Neural cell (in vitro differentiated cells): ENCODE data around the gene AFF1. TPM values are rescaled to one million over a fixed set of nuclear protein-coding genes. Genes with fewer than 3 reads are reported as not detected.

Experiments used
- H2AFZ ChIP-seq: fragments of 200-600, 300-800 bp; sonication (generic), shearing (Covaris generic); 2 replicates; pipeline ENCODE4 v1.6.0; 2014; ENCODE audit warnings: low read depth, mild to moderate bottlenecking, antibody characterized with exemption, low read length, moderate library complexity
- H3F3A ChIP-seq: fragments of 200-600 bp; shearing (Covaris generic); 2 replicates; pipeline ENCODE4 v1.6.1; 2016; ENCODE audit warnings: mild to moderate bottlenecking, moderate library complexity, mixed read lengths, antibody characterized with exemption, low read length; ENCODE audit not compliant: insufficient read depth, poor library complexity, severe bottlenecking
- H3K27ac ChIP-seq: fragments of 200-600, 300-800 bp; sonication (generic), shearing (Covaris generic); 2 replicates; pipeline ENCODE4 v1.5.1; 2014; ENCODE audit warnings: mild to moderate bottlenecking, low read length, moderate library complexity
- H3K27me3 ChIP-seq: fragments of 300-800, 200-600 bp; sonication (generic), shearing (Covaris generic); 2 replicates; pipeline ENCODE4 v1.6.0; 2014; ENCODE audit warnings: mild to moderate bottlenecking, low read depth, low read length, moderate library complexity; ENCODE audit not compliant: insufficient read depth
- H3K36me3 ChIP-seq: fragments of 300-800, 200-600 bp; sonication (generic), shearing (Covaris generic); 2 replicates; pipeline ENCODE4 v1.5.1; 2014; ENCODE audit warnings: mild to moderate bottlenecking, antibody characterized with exemption, low read length, moderate library complexity; ENCODE audit not compliant: insufficient read depth
- H3K4me2 ChIP-seq: fragments of 300-800, 200-600 bp; sonication (generic), shearing (Covaris generic); 2 replicates; pipeline ENCODE4 v1.6.0; 2014; ENCODE audit warnings: mild to moderate bottlenecking, low read length
- H3K4me3 ChIP-seq: fragments of 300-800, 200-600 bp; sonication (generic), shearing (Covaris generic); 2 replicates; pipeline ENCODE4 v1.5.1; 2014; ENCODE audit warnings: mild to moderate bottlenecking, low read length, moderate library complexity
- H3K79me2 ChIP-seq: fragments of 200-600 bp; shearing (Covaris generic); replicated peaks from 2 replicates; pipeline ENCODE4 v1.6.0; 2014; ENCODE audit warnings: mild to moderate bottlenecking, low read length, moderate library complexity; ENCODE audit not compliant: insufficient read depth
- H3K9ac ChIP-seq: fragments of 300-800, 200-600 bp; sonication (generic), shearing (Covaris generic); 2 replicates; pipeline ENCODE4 v1.6.1; 2016; ENCODE audit warnings: mild to moderate bottlenecking, low read length, mixed read lengths
- H3K9me2 ChIP-seq: fragments of 200-600 bp; shearing (Covaris generic); 2 replicates; pipeline ENCODE4 v1.6.1; 2016; ENCODE audit warnings: mild to moderate bottlenecking, low read length, mixed read lengths; ENCODE audit not compliant: insufficient read depth
- H3K9me3 ChIP-seq: fragments of 200-600, 300-800 bp; sonication (generic), shearing (Covaris generic); 2 replicates; pipeline ENCODE4 v1.6.1; 2016; ENCODE audit warnings: mild to moderate bottlenecking, mixed run types, low read length, moderate library complexity, mixed read lengths
- H4K20me1 ChIP-seq: fragments of 200-600 bp; shearing (Covaris generic); 2 replicates; pipeline ENCODE4 v1.6.1; 2016; ENCODE audit warnings: mild to moderate bottlenecking, mixed run types; ENCODE audit not compliant: insufficient read depth
- EP300 ChIP-seq: fragments of 450-650 bp; conservative IDR thresholded peaks from 2 replicates; pipeline ENCODE4 v1.6.1; 2014; ENCODE audit warnings: antibody characterized with exemption, mild to moderate bottlenecking, moderate library complexity; ENCODE audit not compliant: poor library complexity, severe bottlenecking
- EZH2 ChIP-seq: fragments of 200-600, 300-800 bp; shearing (Covaris generic), sonication (generic); IDR thresholded peaks from 2 replicates; pipeline ENCODE4 v1.6.1; 2014; ENCODE audit warnings: antibody characterized with exemption, low read length, borderline replicate concordance, mild to moderate bottlenecking; ENCODE audit not compliant: insufficient read depth, poor library complexity, severe bottlenecking
- MXI1 ChIP-seq: fragments of 450-650 bp; conservative IDR thresholded peaks from 2 replicates; pipeline ENCODE4 v1.6.1; 2014; ENCODE audit warnings: antibody characterized with exemption, mild to moderate bottlenecking; ENCODE audit not compliant: poor library complexity, severe bottlenecking
- POLR2AphosphoS5 ChIP-seq: IDR thresholded peaks from 2 replicates; pipeline ENCODE4 v1.6.1; 2012
- RAD21 ChIP-seq: fragments of 450-650 bp; conservative IDR thresholded peaks from 2 replicates; pipeline ENCODE4 v1.6.1; 2014; ENCODE audit warnings: antibody characterized with exemption, mild to moderate bottlenecking, moderate library complexity
- REST ChIP-seq: IDR thresholded peaks from 2 replicates; pipeline ENCODE4 v1.6.1; 2012; ENCODE audit warnings: borderline replicate concordance
- SMC3 ChIP-seq: fragments of 450-650 bp; conservative IDR thresholded peaks from 2 replicates; pipeline ENCODE4 v1.6.1; 2014; ENCODE audit warnings: antibody characterized with exemption, mild to moderate bottlenecking, moderate library complexity; ENCODE audit not compliant: poor library complexity
- TAF1 ChIP-seq: IDR thresholded peaks from 2 replicates; pipeline ENCODE4 v1.6.1; 2012; ENCODE audit warnings: low read depth
- polyA plus RNA-seq: library from polyadenylated mRNA; depleted of rRNA; stranded (reverse); fragments of >200 nt; gene quantifications from 2 replicates; pipeline ENCODE4 v1.2.3, GENCODE V29; 2014
- TF ChIP-seq, protein P1 (sequence below): fragments of 450-650 bp; IDR thresholded peaks from 2 replicates; pipeline ENCODE4 v1.5.1; 2014; ENCODE audit warnings: antibody characterized with exemption, mild to moderate bottlenecking, moderate library complexity; ENCODE audit not compliant: poor library complexity, severe bottlenecking

Gene AFF1
- polyA plus RNA-seq, 1 donor from 2014 or later, result 0.63 TPM

GRCh38 chr4:87058356-87059073, 123.7 kb downstream of the AFF1 start:
- Histone ChIP-seq H4K20me1 (no peaks in the 10 kb centered on the region), H3K9me3 (no peaks in the 10 kb centered on the region), H3F3A (no peaks in the 10 kb centered on the region), H2AFZ (no peak overlapping the region), H3K36me3 (no peaks in the 10 kb centered on the region), H3K4me2 (no peak overlapping the region), H3K27me3 (no peaks in the 10 kb centered on the region), H3K4me3 (no peak overlapping the region), H3K9ac (no peak overlapping the region), H3K27ac (no peak overlapping the region), H3K9me2 (no peaks in the 10 kb centered on the region), H3K79me2 (no peaks in the 10 kb centered on the region)
- TF ChIP-seq MXI1 (no peak), EZH2 (no peak), REST (no peak), RAD21 (no peak), POLR2AphosphoS5 (no peak), SMC3 (no peak)

GRCh38 chr4:87060957-87061356, 126.1 kb downstream of the AFF1 start:
- H3K4me2 ChIP-seq, result no peak overlapping the region
- H3F3A ChIP-seq, result no peaks in the 10 kb centered on the region
- no peak overlapping the region for H3K9ac ChIP-seq
- H3K36me3 ChIP-seq, result no peaks in the 10 kb centered on the region
- H3K27ac ChIP-seq, result no peak overlapping the region
- H3K79me2 ChIP-seq, result peaks cover 5% of the 10 kb centered on the region
- TF ChIP-seq TAF1 (no peak), POLR2AphosphoS5 (no peak), REST (no peak), MXI1 (no peak), RAD21 (no peak), SMC3 (no peak), EZH2 (no peak), EP300 (no peak)
- TF ChIP-seq, protein P1, sequence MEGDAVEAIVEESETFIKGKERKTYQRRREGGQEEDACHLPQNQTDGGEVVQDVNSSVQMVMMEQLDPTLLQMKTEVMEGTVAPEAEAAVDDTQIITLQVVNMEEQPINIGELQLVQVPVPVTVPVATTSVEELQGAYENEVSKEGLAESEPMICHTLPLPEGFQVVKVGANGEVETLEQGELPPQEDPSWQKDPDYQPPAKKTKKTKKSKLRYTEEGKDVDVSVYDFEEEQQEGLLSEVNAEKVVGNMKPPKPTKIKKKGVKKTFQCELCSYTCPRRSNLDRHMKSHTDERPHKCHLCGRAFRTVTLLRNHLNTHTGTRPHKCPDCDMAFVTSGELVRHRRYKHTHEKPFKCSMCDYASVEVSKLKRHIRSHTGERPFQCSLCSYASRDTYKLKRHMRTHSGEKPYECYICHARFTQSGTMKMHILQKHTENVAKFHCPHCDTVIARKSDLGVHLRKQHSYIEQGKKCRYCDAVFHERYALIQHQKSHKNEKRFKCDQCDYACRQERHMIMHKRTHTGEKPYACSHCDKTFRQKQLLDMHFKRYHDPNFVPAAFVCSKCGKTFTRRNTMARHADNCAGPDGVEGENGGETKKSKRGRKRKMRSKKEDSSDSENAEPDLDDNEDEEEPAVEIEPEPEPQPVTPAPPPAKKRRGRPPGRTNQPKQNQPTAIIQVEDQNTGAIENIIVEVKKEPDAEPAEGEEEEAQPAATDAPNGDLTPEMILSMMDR, result no peak
- H3K9me2 ChIP-seq, result no peaks in the 10 kb centered on the region
- no peaks in the 10 kb centered on the region for H4K20me1 ChIP-seq
- no peaks in the 10 kb centered on the region for H3K9me3 ChIP-seq
- no peaks in the 10 kb centered on the region for H3K27me3 ChIP-seq
- H2AFZ ChIP-seq, result no peak overlapping the region
- no peak overlapping the region for H3K4me3 ChIP-seq
